ENCODE data around the gene PPP1R16B.

Gene PPP1R16B

GRCh38 chr20:38825901-38826625, 20.6 kb downstream of the PPP1R16B start:
- H3K4me3 ChIP-seq (ENCODE audit: low read depth, low read length) = no peak overlapping the region

GRCh38 chr20:38827770-38828281, 22.3 kb downstream of the PPP1R16B start:
- no peak overlapping the region for H3K4me3 ChIP-seq (ENCODE audit: low read depth, low read length)

GRCh38 chr20:38828514-38829295, 23.2 kb downstream of the PPP1R16B start:
- H3K4me3 ChIP-seq (ENCODE audit: low read depth, low read length) = no peak overlapping the region

GRCh38 chr20:38829296-38829875, 23.9 kb downstream of the PPP1R16B start:
- H3K4me3 ChIP-seq (ENCODE audit: low read depth, low read length) = no peak overlapping the region

- no peak overlapping the region for H3K4me3 ChIP-seq (ENCODE audit: low read depth, low read length)
Observed at GRCh38 chr20:38830356-38830755, 24.9 kb downstream of the PPP1R16B start.

- H3K4me3 ChIP-seq (ENCODE audit: low read depth, low read length) = no peak overlapping the region
Observed at GRCh38 chr20:38831049-38831691, 25.7 kb downstream of the PPP1R16B start.

- H3K4me3 ChIP-seq (ENCODE audit: low read depth, low read length) = no peak overlapping the region
Observed at GRCh38 chr20:38831995-38832620, 26.6 kb downstream of the PPP1R16B start.

GRCh38 chr20:38833154-38833856, 27.8 kb downstream of the PPP1R16B start:
- no peak overlapping the region for H3K4me3 ChIP-seq (ENCODE audit: low read depth, low read length)

- no peak overlapping the region for H3K4me3 ChIP-seq (ENCODE audit: low read depth, low read length)
Observed at GRCh38 chr20:38833857-38834164, 28.3 kb downstream of the PPP1R16B start.

- H3K4me3 ChIP-seq (ENCODE audit: low read depth, low read length) = no peak overlapping the region
Observed at GRCh38 chr20:38834868-38835267, 29.4 kb downstream of the PPP1R16B start.

- H3K4me3 ChIP-seq (ENCODE audit: low read depth, low read length) = no peak overlapping the region
Observed at GRCh38 chr20:38835792-38836191, 30.3 kb downstream of the PPP1R16B start.

- H3K4me3 ChIP-seq (ENCODE audit: low read depth, low read length) = no peak overlapping the region
Observed at GRCh38 chr20:38836991-38837390, 31.5 kb downstream of the PPP1R16B start.

GRCh38 chr20:38838326-38838725, 32.8 kb downstream of the PPP1R16B start:
- no peak overlapping the region for H3K4me3 ChIP-seq (ENCODE audit: low read depth, low read length)

- no peak overlapping the region for H3K4me3 ChIP-seq (ENCODE audit: low read depth, low read length)
Observed at GRCh38 chr20:38839563-38839962, 34.1 kb downstream of the PPP1R16B start.

GRCh38 chr20:38840053-38840893, 34.8 kb downstream of the PPP1R16B start:
- no peak overlapping the region for H3K4me3 ChIP-seq (ENCODE audit: low read depth, low read length)

- H3K4me3 ChIP-seq (ENCODE audit: low read depth, low read length) = no peak overlapping the region
Observed at GRCh38 chr20:38840894-38841470, 35.5 kb downstream of the PPP1R16B start.

GRCh38 chr20:38841570-38841969, 36.1 kb downstream of the PPP1R16B start:
- no peak overlapping the region for H3K4me3 ChIP-seq (ENCODE audit: low read depth, low read length)

GRCh38 chr20:38842026-38842425, 36.5 kb downstream of the PPP1R16B start:
- no peak overlapping the region for H3K4me3 ChIP-seq (ENCODE audit: low read depth, low read length)

GRCh38 chr20:38842558-38842981, 37.1 kb downstream of the PPP1R16B start:
- H3K4me3 ChIP-seq (ENCODE audit: low read depth, low read length) = no peak overlapping the region
